Pons (tissue), 1 donor: ENCODE measurements around the gene CCDC15.
"Not testable (repeated sequence)": the region's sequence is repeated elsewhere in the genome, so short reads cannot be mapped to it uniquely, and the experiment has no call there.

ENCODE experiments used
- DNase-seq: peaks from one replicate; pipeline ENCODE4 v3.0.0-alpha.2; 2016; ENCODE audit warnings: low spot score

Gene CCDC15

DNA sequence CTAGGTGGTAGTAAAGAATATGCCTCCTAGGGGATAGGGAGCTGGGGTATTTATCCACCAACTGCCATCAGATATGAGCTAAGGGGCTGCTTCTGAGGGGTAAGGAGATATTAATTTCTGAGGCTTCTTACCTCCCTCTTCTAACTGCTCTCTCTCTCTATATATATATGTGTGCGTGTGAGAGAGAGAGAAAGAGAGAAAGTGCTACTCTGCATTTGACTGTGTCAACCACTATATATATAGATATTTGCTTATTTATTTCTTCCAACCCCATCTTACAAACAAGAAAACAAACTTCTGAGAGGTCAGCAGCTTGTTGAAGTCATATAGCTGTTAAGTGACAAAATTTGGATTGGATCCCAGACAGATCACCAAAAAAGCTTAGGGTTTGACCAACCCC lies 12.3 kb upstream of the CCDC15 start:
- DNase-seq: no peak

DNA sequence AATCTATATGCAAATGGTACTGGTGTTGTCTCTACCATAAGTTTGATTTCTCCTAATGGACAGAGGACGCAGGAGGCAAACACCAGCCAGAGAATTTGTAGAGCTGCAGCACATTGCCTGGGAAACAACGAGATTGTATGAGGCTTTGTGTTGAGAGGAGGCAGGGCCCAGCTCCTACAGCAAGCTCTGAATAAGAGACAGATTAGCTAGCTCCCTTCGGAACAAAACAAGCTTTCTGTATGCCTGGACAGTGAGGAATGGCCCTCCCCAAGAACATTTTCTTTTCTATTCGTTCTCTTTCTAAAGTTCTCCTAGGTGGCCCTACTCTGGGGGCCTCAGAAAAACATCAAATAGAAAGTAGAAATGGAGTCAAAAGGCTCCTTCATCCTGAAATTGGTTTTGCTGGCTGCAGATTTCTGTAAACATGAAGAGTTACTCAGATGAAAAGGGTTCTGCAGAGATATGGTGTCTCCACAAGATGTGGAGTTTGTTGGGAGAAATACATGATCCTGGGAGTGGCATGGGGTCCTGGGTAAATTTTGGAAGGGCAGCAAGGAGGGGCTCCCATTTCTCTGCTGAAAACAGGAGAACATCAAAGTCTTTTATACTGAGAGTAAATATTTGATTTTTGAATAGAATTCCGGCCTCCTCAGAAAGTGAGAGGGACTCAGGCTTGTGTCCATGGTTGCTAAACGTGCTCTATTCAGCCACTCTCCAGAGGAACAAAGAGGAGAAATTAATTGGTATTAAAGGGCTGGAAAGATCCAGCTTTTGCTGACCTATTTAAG lies 11.3 kb upstream of the CCDC15 start:
- peak; percentile 96 for DNase-seq

DNA sequence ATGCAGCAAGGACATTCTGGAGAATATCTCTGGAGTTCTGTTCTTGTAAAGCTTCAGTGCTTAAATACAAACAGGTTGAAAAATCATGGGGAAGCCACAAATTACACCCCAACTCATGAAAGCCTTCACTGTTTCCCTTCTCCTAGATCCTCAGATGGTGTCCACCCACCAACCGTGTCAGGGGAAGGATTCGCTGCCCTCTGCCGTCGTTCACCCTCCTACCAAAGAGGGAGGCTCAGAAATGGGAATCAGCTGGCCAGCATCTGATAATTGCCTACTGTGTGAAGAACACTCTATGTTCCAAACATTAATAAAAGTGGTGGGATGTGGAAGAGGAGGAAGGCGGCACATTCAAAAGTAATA lies 10.8 kb upstream of the CCDC15 start:
- DNase-seq: peak; percentile 95

- no peak for DNase-seq
Observed at GRCh38 chr11:124943741-124944140, 10.3 kb upstream of the CCDC15 start.

- no peak for DNase-seq
Observed at GRCh38 chr11:124944565-124944964, 9.4 kb upstream of the CCDC15 start.

DNA sequence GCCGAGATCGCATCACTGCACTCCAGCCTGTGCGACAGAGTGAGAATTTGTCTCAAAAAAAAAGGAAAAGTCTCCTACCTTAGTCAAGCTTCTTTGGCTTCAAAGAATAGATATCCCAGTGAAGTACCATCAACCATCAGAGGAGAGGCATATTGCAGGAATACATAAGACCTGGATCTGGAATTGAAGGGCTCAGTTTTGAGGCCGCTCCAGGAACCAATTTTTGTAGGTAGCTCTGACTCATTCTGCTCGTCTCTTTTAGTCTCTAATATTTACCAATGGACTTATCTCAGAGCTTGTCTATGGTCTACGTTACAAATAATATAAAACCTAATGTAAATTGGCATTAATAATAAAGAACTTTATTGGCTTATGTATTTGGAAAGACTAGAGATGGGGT lies 8.2 kb upstream of the CCDC15 start:
- DNase-seq: no peak

DNA sequence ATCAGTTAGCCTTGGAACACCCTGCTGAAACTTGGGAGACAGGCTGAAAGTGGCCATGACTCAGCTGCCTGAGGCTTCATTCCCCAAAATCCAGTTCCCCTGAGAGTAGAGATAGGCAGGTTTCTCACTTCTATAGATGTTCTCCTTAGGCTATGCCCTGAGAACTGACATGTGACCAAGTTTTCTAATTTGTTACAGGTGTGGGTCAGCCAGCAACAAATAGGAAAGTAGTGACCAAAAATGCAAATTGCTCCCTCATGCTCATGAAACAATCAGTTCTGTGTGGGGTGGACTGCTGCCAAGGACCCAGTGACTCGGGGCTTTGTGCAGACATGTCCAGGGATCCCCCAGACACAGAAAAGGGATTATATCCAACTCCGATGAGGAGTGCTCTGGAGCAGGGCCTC lies 7.3 kb upstream of the CCDC15 start:
- DNase-seq: peak; percentile 97

DNA sequence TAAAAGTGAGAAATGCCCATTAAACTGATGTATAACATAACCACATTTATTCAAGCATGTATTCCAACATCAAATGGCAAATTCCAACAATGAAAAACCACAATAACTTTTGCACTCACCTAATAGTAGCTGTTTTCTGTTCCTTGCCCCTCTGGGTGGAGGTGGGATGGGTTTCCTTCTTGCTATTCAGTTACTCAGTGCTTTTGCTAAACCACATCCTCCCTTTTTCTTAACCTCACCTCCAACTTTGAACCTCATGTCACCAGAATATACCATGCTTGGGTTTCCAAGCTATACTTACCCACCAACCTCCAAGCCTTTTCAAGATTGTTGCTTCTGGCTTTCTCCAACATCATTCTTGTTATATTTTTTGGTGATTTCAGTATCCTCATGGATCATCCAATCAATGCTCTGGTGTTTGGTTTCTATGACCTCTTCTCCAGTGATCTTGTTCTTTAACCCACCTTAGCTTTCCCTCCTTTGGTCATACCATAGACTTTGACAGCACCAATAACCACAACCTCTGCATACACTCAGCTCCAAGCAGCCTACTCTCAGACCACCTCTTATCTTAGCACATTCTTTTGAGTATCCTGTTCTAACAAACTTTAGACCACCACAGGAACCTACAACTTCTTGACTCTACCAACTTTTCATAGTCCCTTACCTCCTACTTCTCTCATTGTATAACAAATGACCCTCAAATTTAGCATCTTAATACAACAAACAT lies 3.2 kb upstream of the CCDC15 start:
- no peak for DNase-seq

- no peak for DNase-seq
Observed at GRCh38 chr11:124951341-124951740, 2.7 kb upstream of the CCDC15 start.

DNA sequence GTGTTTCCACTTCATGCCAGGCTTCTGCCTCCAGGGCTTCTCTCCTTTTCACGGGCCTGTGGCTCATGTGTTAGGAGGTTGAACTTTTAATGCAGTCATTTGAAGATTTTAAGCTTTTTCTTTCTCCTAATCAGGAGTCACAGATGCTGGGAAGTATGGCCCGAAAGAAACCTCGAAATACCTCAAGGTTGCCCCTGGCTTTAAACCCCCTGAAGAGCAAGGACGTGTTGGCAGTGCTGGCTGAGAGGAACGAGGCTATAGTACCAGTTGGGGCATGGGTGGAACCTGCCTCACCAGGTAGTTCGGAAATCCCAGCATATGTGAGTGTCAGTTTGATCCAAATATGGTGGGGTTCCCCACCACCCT lies 571 bp downstream of the CCDC15 start:
- DNase-seq: no peak

DNA sequence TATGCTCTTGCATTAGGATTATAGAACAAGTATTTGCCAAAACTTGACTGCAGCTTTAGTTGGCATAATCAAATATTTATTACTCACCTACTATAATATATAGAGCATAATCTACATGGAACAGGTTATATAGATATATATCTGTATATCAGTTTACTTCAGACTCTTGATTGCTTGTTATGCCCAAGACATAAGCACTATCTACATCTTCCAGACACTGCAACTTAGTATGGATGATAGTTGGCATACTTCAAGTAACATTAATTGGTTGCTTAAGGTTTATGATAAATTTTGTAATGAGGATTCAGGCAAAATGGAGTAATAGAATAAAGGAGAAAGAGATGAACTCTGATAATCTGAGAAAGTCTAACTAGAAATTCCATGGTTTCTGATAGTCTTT lies 1.0 kb downstream of the CCDC15 start:
- no peak for DNase-seq

DNA sequence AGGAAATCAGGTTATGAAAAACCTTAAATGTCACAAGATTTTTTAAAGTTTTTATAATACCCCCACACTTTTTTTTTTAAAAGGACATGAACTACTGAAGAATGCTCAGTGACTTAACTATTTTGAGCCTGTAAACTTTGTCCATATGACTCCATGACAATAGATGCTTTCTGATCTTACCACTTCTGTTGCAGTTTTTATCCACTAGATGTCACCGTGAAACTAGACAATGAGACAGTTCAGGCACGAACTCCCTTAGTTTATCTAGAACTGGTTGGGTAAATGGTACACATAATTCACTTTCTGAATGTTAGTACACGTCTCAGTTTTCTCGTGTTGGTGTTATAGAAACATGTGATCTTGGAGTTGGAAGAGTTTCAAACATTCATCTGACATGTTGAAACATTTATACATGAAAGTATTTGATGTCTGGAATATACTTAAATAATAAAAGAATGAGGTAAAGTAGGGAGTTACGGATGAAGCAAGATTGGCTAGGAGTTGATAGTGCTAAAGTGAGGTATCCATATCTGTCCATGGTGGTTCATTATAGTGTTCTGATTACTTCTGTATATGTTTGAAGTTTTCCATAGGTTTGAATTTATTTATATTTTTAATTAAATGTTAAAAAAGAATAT lies 8.1 kb downstream of the CCDC15 start:
- peak; percentile 95 for DNase-seq

- not testable (repeated sequence) for DNase-seq
Observed at GRCh38 chr11:124968197-124968596, 14.2 kb downstream of the CCDC15 start.

- no peak for DNase-seq
Observed at GRCh38 chr11:124970925-124971324, 16.9 kb downstream of the CCDC15 start.

- DNase-seq: no peak
Observed at GRCh38 chr11:124971810-124972209, 17.8 kb downstream of the CCDC15 start.

- no peak for DNase-seq
Observed at GRCh38 chr11:124976531-124976930, 22.5 kb downstream of the CCDC15 start.

DNA sequence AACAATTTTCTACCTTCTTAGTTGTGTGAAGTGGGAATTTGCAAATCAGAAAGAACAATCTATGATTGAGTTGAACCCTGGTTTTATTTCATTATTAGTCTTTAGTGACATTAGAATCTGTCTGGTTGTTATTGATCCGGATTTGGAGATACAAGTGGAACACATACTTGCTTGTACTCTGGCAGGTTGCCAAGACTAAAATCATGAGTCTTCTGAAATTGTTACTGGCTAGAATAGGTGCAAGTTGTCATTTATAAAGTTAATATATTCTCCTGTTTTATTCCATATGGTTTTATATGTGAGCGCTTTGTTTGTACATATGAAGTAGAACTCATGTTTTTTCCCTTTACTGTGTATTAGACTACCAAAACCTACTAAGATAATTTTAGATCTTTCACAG lies 23.0 kb downstream of the CCDC15 start:
- DNase-seq: no peak

DNA sequence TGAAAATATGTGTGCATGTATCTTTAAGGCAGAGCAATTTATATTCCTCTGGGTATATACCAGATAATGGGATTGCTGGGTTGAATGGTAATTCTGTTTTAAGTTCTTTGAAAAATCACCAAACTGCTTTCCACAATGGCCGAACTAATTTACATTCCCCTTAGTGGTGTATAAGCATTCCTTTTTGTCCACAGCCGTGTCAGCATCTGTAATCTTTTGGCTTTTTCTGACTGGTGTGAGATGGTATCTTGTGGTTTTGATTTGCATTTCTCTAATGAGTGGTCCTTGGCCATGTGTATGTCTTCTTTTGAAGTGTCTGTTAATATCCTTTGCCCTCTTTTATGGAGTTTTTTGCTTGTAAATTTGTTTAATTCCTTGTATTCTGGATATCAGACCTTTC lies 24.3 kb downstream of the CCDC15 start:
- no peak for DNase-seq

DNA sequence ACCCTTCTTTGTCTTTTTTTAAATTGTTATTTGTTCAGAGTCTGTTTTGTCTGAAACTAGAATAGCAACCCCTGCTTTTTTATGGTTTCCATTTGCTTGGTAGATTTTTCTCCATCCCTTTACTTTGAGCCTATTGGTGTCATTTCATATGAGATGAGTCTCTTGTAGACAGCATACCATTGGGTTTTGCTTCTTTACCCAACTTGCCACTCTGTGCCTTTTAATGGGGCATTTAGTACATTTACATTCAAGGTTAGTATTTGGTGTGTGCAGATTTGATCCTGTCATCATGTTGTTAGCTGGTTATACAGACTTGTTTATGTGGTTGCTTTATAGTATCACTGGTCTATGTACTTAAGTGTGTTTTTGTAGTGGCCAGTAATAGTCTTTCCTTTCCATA lies 28.0 kb downstream of the CCDC15 start:
- DNase-seq: no peak

DNA sequence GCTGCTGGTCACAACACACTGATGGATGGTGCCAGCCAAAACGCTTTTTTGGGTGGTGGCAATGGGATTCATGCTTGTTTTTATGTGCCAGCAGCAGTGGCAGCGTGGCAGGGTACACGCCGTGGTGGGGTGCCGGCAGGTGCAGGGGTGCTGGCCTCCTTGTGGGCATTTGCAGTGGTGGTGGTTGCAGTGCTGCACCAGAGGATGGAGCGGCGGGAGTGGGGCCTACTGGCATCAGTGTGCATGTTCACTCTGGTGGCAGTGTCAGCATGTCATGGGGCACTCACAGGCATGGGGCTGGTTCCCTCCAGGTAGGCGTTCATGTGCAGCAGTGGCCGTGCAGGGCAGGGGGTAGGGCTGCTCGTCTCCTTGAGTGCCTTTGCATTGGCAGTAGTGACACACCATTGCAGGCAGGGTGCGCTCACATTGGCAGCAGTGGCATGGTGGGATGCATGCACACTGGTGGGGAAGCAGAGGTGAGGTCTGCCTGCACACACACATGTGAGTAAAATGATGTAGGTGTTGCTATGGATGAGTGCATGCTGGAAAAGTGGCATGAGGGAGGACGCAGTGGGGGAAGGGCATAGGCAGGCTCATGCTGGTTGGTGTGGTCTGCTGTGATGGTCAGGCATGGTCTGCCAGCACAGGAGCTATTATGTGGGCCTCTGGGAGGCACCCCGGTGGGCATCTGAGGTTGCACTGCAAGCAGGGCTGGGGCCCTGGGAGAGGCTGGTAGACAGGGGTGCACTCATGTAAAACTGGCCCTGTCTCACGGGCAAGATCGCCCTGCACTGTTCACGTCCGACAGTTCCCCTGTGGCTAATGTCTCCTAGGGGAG lies 29.9 kb downstream of the CCDC15 start:
- no peak for DNase-seq

DNA sequence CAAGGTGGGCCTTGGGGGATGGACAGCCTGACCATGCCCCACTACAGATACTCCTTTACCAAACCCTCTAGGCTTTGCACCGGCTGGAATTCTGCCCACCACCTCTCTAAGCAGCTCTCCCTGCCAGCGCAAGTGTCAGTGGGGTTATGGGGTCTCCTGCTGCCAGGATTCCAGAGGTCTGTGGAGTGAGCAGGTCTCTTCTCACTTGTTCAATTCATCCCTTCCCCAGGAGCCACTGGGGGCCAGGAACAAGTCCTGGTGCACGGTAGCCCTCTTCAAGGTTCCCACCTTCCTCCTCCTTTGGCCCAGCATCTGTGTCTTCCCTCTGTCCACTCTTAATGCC lies 30.5 kb downstream of the CCDC15 start:
- DNase-seq: no peak

- DNase-seq: peak; percentile 4
Observed at GRCh38 chr11:124987096-124987495, 33.1 kb downstream of the CCDC15 start.

DNA sequence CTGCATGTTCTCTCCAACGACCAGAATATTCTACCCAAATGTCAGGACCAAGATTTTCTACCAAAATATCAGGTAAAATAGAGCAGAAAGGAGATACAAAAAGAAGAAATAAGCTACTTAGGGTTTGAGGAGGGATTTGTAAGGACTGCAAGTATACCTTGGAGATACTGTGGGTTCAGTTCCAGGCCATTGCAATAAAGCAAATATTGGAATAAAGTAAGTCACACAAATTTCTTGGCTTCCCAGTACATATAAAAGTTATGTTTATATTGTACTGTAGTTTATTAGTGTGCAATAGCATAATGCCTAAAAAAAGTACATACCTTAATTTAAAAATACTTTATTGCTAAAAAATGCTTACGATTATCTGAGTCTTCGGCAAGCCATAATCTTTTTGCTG lies 34.1 kb downstream of the CCDC15 start:
- no peak for DNase-seq
